ENCODE data around the gene SULT1A2.
"Not testable (repeated sequence)": the region's sequence is repeated elsewhere in the genome, so short reads cannot be mapped to it uniquely, and the experiment has no call there.

SULT1A2 gene

GRCh38 chr16:28549301-28549899 is 47.5 kb downstream of the SULT1A2 start:
- no peaks in the 10 kb centered on the region for H3K4me1 ChIP-seq (ENCODE audit: control insufficient read depth, insufficient read depth, low read length)
- H3K4me3 ChIP-seq (ENCODE audit: low read depth, low read length): no peak overlapping the region
- no peak overlapping the region for H3K27ac ChIP-seq (ENCODE audit: low read depth, low read length)
- H3K9ac ChIP-seq (ENCODE audit: low read depth, low read length): no peak overlapping the region
- H3K27me3 ChIP-seq (ENCODE audit: control insufficient read depth, insufficient read depth, low read length): no peaks in the 10 kb centered on the region
- no peaks in the 10 kb centered on the region for H3K36me3 ChIP-seq (ENCODE audit: control insufficient read depth, insufficient read depth, low read length)
- no peaks in the 10 kb centered on the region for H3K9me3 ChIP-seq (ENCODE audit: control insufficient read depth, insufficient read depth, low read length)

- no peak overlapping the region for H3K9ac ChIP-seq (ENCODE audit: low read depth, low read length)
These were observed 48.5 kb downstream of the SULT1A2 start for GRCh38 chr16:28548306-28548802.

GRCh38 chr16:28546626-28547025 is 50.2 kb downstream of the SULT1A2 start:
- H3K27me3 ChIP-seq (ENCODE audit: control insufficient read depth, insufficient read depth, low read length): no peaks in the 10 kb centered on the region

More at GRCh38 chr16:28548306-28548802, 48.5 kb downstream of the SULT1A2 start:
- Histone ChIP-seq H3K27ac (ENCODE audit: low read depth, low read length) (no peak overlapping the region), H3K4me1 (ENCODE audit: control insufficient read depth, insufficient read depth, low read length) (no peaks in the 10 kb centered on the region), H3K27me3 (ENCODE audit: control insufficient read depth, insufficient read depth, low read length) (no peaks in the 10 kb centered on the region), H3K4me3 (ENCODE audit: low read depth, low read length) (no peak overlapping the region), H3K9me3 (ENCODE audit: control insufficient read depth, insufficient read depth, low read length) (no peaks in the 10 kb centered on the region), H3K36me3 (ENCODE audit: control insufficient read depth, insufficient read depth, low read length) (no peaks in the 10 kb centered on the region)

GRCh38 chr16:28545964-28546363 is 50.9 kb downstream of the SULT1A2 start:
- H3K27ac ChIP-seq (ENCODE audit: low read depth, low read length); H3K27me3 ChIP-seq (ENCODE audit: control insufficient read depth, insufficient read depth, low read length); H3K4me1 ChIP-seq (ENCODE audit: control insufficient read depth, insufficient read depth, low read length); H3K9me3 ChIP-seq (ENCODE audit: control insufficient read depth, insufficient read depth, low read length); H3K36me3 ChIP-seq (ENCODE audit: control insufficient read depth, insufficient read depth, low read length); H3K4me3 ChIP-seq (ENCODE audit: low read depth, low read length); H3K9ac ChIP-seq (ENCODE audit: low read depth, low read length): not testable (repeated sequence)

More at GRCh38 chr16:28546626-28547025, 50.2 kb downstream of the SULT1A2 start:
- Histone ChIP-seq H3K9ac (ENCODE audit: low read depth, low read length) (no peak overlapping the region), H3K36me3 (ENCODE audit: control insufficient read depth, insufficient read depth, low read length) (no peaks in the 10 kb centered on the region), H3K27ac (ENCODE audit: low read depth, low read length) (no peak overlapping the region), H3K9me3 (ENCODE audit: control insufficient read depth, insufficient read depth, low read length) (no peaks in the 10 kb centered on the region), H3K4me1 (ENCODE audit: control insufficient read depth, insufficient read depth, low read length) (no peaks in the 10 kb centered on the region), H3K4me3 (ENCODE audit: low read depth, low read length) (no peak overlapping the region)

- Histone ChIP-seq H3K4me1 (ENCODE audit: control insufficient read depth, insufficient read depth, low read length) (no peaks in the 10 kb centered on the region), H3K36me3 (ENCODE audit: control insufficient read depth, insufficient read depth, low read length) (no peaks in the 10 kb centered on the region), H3K27ac (ENCODE audit: low read depth, low read length) (no peak overlapping the region), H3K9ac (ENCODE audit: low read depth, low read length) (no peak overlapping the region), H3K4me3 (ENCODE audit: low read depth, low read length) (no peak overlapping the region), H3K9me3 (ENCODE audit: control insufficient read depth, insufficient read depth, low read length) (no peaks in the 10 kb centered on the region), H3K27me3 (ENCODE audit: control insufficient read depth, insufficient read depth, low read length) (no peaks in the 10 kb centered on the region)
These were observed 51.9 kb downstream of the SULT1A2 start for GRCh38 chr16:28544998-28545397.

GRCh38 chr16:28543072-28543471 is 53.8 kb downstream of the SULT1A2 start:
- H3K9ac ChIP-seq (ENCODE audit: low read depth, low read length): no peak overlapping the region
- no peaks in the 10 kb centered on the region for H3K36me3 ChIP-seq (ENCODE audit: control insufficient read depth, insufficient read depth, low read length)
- H3K4me3 ChIP-seq (ENCODE audit: low read depth, low read length): no peak overlapping the region
- H3K27ac ChIP-seq (ENCODE audit: low read depth, low read length): no peak overlapping the region
- H3K27me3 ChIP-seq (ENCODE audit: control insufficient read depth, insufficient read depth, low read length): no peaks in the 10 kb centered on the region
- H3K9me3 ChIP-seq (ENCODE audit: control insufficient read depth, insufficient read depth, low read length): no peaks in the 10 kb centered on the region
- no peaks in the 10 kb centered on the region for H3K4me1 ChIP-seq (ENCODE audit: control insufficient read depth, insufficient read depth, low read length)

- Histone ChIP-seq H3K27ac (ENCODE audit: low read depth, low read length) (no peak overlapping the region), H3K4me1 (ENCODE audit: control insufficient read depth, insufficient read depth, low read length) (no peaks in the 10 kb centered on the region), H3K9ac (ENCODE audit: low read depth, low read length) (no peak overlapping the region), H3K9me3 (ENCODE audit: control insufficient read depth, insufficient read depth, low read length) (no peaks in the 10 kb centered on the region), H3K27me3 (ENCODE audit: control insufficient read depth, insufficient read depth, low read length) (no peaks in the 10 kb centered on the region), H3K36me3 (ENCODE audit: control insufficient read depth, insufficient read depth, low read length) (no peaks in the 10 kb centered on the region), H3K4me3 (ENCODE audit: low read depth, low read length) (no peak overlapping the region)
These were observed 54.2 kb downstream of the SULT1A2 start for GRCh38 chr16:28542646-28543045.

Measured in HUES48 (cell line).